ENCODE measurements around the gene TEX44.

TEX44 gene

DNA sequence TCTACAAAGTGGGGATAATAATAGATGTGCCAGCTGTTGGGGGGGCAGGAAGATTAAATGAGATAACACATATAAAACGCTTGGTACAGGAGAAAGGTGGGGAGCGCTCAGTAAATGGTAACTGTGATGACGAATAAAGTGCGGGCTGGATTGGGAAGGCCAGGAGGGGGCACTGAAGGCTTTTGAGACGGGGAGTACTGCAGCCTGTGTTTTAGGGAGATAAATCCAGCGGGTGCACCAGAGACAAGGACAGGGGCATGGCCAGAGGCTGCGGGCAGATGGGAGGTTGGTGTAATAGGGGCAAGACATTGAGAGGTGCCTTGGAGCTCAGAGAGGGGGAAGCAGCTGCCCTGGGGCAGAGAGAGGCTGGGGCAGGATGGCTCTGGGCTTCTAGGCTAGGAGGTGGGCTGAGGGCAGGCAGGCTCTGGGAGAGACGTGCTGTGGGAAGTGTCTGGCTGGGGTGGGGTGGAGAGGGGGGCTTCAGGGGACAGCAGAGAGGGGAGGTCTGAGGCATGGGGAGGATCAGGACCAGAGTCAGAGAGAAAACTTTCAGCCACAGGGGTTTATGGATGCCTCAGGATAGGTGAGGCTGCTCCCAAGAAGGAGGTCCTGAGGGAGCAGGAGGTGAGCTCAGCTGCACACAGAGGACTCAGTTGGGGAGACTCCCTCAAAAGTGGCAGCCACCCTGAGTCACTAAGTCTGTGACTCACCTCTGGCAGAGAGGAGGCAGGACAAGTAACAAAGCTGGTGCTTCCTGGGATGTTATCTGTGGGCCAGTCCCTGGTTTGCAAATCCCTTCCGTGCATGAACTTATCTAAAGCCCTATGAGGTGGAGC, 18.8 kb downstream of the TEX44 start:
- TF ChIP-seq, protein P1, sequence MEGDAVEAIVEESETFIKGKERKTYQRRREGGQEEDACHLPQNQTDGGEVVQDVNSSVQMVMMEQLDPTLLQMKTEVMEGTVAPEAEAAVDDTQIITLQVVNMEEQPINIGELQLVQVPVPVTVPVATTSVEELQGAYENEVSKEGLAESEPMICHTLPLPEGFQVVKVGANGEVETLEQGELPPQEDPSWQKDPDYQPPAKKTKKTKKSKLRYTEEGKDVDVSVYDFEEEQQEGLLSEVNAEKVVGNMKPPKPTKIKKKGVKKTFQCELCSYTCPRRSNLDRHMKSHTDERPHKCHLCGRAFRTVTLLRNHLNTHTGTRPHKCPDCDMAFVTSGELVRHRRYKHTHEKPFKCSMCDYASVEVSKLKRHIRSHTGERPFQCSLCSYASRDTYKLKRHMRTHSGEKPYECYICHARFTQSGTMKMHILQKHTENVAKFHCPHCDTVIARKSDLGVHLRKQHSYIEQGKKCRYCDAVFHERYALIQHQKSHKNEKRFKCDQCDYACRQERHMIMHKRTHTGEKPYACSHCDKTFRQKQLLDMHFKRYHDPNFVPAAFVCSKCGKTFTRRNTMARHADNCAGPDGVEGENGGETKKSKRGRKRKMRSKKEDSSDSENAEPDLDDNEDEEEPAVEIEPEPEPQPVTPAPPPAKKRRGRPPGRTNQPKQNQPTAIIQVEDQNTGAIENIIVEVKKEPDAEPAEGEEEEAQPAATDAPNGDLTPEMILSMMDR (IDR thresholded peaks at IDR 0.05; ENCODE audit: insufficient read depth, low read depth, low read length, missing control alignments), result no peak
- DNase-seq (ENCODE audit: low read depth), result peak; percentile 95
- H3K4me3 ChIP-seq (ENCODE audit: low read length), result no peak overlapping the region

DNA sequence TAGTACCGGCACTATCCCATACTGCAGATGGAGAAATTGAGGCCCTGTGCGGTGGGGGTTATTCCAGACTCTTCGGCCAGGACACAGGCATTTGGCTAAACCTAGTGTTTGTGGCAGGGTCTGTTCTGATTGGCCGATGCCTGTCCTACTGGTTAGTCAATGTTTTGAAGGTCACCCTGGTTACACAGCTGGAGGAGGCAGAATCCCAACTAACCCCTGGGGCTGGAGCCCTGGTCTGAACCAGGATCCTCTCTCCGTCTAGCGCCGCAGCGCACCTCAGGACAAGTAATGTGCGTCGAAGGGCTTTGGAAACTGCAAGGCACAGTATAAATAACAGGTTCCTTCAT, 19.4 kb downstream of the TEX44 start:
- H3K4me3 ChIP-seq (ENCODE audit: low read length), result no peak overlapping the region
- DNase-seq (ENCODE audit: low read depth), result no peak
- TF ChIP-seq, protein P1 (IDR thresholded peaks at IDR 0.05; ENCODE audit: insufficient read depth, low read depth, low read length, missing control alignments), result no peak

DNA sequence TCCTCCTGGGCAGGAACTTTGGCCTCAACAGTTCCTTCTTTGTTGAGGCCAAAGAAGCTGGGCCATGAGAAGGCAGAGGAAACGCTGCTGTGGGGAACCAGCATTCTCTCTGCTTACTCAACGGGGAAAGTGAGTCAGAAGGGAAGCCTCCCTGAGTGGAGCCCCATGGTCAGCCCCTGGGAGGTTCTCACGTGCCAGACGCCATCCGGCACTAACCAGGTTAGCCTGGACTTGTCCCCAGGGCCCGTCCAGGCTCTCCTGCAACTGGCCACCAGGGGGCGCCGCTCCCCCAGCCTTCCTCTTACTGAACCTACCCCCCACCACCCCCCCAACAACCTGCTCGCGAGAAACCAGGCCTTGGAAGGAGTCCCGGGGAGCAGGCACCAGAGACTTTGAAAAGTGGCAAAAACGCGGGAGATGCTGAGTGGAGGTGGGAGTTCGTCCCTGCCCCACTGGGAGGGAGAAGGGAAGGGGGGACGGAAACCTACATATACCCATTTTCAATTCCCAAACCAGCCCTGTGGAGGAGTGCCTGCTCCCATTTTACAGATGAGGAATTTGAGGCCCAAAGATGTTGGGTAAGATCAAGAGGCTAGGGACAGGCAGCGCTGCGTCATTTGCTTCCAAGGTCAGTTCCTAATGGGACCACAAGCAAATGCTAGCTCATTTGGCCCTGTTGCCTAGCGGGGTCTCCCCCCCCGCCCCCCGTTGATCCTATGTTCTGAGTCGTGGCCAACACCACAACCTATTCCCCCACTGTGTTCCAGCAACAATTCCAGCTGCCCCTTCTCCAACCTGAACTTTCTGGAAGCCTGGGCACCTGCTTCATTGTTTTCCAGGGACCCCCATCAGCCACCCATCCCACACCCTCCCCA, 20.0 kb downstream of the TEX44 start:
- H3K4me3 ChIP-seq (ENCODE audit: low read length), result no peak overlapping the region
- TF ChIP-seq, protein P1 (IDR thresholded peaks at IDR 0.05; ENCODE audit: insufficient read depth, low read depth, low read length, missing control alignments), result peak; percentile 81
- peak; percentile 96 for DNase-seq (ENCODE audit: low read depth)

DNA sequence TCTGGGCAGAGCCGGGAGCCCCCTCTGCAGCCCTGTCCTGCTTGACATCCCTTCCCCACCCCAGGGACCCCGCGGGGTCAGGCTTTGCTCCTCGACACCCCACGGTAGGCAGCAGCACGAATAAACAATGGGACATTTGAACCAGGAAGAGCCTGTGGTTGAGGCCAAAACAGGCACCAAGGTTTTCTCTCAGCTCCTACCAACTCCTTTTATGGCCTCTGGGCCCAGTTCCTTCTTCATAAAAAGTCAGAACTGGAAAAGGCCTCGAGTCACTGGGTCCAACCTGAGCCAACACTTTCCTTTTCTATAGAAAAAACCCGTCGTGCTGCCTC, 20.6 kb downstream of the TEX44 start:
- DNase-seq (ENCODE audit: low read depth), result peak; percentile 38
- H3K4me3 ChIP-seq (ENCODE audit: low read length), result no peak overlapping the region
- TF ChIP-seq, protein P1 (IDR thresholded peaks at IDR 0.05; ENCODE audit: insufficient read depth, low read depth, low read length, missing control alignments), result no peak

DNA sequence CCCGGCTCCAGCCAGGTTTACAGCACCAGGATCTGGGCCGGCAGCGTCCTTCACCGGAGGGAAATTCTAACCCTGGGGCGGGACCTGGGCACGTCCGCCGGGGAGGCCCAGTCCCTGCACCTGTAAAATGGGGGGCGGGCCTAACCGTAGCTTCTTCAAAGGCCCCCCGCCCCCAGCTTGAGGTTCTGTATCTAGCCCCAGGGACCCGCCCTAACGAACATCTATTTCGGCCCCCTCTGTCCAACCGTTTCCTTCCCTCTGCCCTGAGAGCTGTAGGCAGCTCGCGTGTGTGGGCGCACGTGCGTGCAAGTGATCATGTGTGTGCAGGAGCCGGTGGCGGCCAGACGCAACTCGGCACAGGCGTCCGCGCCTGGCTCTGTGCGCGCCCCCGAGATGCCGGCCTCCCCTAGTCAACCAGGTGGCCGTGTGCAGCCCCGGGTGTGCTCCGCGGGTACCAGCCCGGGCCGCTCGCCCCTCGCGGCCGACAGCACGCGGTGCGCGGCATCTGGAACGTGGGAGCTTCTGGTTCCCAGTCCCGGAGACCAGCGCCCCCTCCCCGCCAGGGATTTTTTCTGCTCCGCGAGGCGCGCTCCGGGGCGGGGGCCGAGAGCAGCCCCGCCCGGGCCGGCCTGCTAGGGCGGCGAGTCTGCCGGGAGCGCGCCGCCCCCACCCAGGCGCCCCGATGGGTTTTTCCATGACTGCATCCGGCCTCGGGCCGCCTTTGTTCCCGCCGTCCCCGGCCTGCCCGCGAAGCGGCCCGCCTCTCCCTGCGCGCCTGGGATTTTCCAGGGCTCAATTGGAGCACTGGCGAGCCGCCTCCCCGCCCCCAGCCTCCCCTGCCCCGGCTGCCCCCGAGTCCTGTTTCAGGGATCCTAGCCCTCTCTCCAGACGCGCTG, 21.2 kb downstream of the TEX44 start:
- DNase-seq (ENCODE audit: low read depth), result peak; percentile 71
- TF ChIP-seq, protein P1 (IDR thresholded peaks at IDR 0.05; ENCODE audit: insufficient read depth, low read depth, low read length, missing control alignments), result peak; percentile 13
- H3K4me3 ChIP-seq (ENCODE audit: low read length), result peak overlapping the region; percentile 24

DNA sequence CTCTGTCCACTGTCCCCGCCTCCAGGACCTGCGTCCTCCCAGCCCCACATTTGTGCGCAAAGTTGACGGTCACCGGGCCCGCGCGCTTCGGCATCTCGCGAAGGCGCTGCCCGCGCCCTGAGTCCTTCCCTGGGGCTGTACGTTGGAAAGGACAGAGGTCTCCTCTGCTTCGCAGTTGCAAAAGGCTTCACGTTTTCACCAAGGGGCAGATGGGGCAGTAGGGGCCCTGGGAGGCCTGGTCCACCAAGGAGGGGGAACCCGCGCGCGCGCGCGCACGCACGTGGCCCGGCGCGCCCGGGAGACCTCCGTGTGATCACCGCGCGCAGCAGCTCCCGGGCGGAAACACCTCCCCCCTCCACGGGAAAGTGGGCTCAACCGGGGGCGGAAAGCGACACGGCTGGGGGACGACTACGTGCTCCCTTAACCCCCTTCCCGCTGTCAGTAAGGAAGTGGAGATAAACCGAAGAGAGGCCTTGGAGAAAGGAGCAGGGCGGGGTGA, 21.9 kb downstream of the TEX44 start:
- TF ChIP-seq, protein P1 (IDR thresholded peaks at IDR 0.05; ENCODE audit: insufficient read depth, low read depth, low read length, missing control alignments), result no peak
- DNase-seq (ENCODE audit: low read depth), result no peak
- H3K4me3 ChIP-seq (ENCODE audit: low read length), result peak overlapping the region; percentile 20

Data from epithelial cell of esophagus (primary cell).